ENCODE measurements around the gene FBXW11.

DNA sequence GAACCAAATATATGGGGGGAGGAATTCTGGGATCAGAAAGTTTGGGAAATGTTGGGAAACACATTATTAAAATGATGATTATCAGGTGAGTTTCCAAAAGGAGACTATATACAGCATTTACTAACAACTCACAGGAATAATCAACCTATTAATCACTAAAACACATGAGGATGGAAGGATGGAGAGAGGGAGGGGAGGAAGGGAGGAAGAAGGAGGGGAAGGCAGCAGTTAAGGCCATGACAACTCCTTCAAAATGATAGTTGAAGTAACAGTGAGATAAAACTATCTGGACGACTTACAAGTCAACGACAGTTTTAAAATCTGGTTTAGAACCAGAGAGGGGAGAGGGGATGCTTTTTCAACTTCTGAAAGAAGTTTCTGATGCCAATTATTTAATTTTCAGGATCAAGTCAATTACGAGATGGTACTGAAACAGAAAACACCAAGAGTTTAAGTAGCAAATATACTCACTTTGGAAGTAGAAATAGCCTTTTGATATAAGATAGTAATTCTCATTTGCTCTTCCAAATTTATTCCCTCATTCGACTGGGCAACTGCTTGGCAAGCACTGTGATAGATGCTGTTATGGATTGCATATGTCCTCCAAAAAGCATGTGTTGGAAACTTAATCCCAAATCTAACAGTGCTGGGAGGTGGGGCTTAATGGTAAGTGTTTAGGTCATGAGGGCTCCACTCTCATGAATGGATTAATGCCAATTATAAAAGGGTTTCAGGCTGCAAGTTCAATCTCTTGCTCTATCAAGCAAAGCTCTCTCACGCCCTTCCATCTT, 30.4 kb downstream of the FBXW11 start:
- TF ChIP-seq POLR2A (IDR thresholded peaks at IDR 0.05) (no peak), CTCF (IDR thresholded peaks at IDR 0.05) (no peak)
